ENCODE data around the gene TLR6.
A peak's percentile ranks its signal among the peaks of the same experiment; 100 is the strongest.

TLR6 gene

GRCh38 chr4:38867478-38868058, 11.0 kb upstream of the TLR6 start, which contains the start of gene FAM114A1:
FAM114A1 (plus strand) TSS chr4:38867806; CDS start chr4:38878079, 10,273 bp downstream.
- DNase-seq = no peak

- DNase-seq = no peak
Measured at GRCh38 chr4:38866973-38867477, 10.4 kb upstream of the TLR6 start.

GRCh38 chr4:38865445-38865844, 8.8 kb upstream of the TLR6 start:
- DNase-seq = no peak

GRCh38 chr4:38861791-38862190, 5.2 kb upstream of the TLR6 start:
- no peak for DNase-seq

GRCh38 chr4:38860788-38861424, 4.3 kb upstream of the TLR6 start:
- peak; percentile 34 for DNase-seq

GRCh38 chr4:38859501-38859900, 2.9 kb upstream of the TLR6 start:
- DNase-seq = no peak

- DNase-seq = no peak
Measured at GRCh38 chr4:38858097-38858420, 1.4 kb upstream of the TLR6 start.

- DNase-seq = no peak
Measured at GRCh38 chr4:38857354-38858096, 908 bp upstream of the TLR6 start.

GRCh38 chr4:38856046-38856445, 571 bp downstream of the TLR6 start:
- no peak for DNase-seq

GRCh38 chr4:38855466-38855865, 1.2 kb downstream of the TLR6 start:
- DNase-seq = no peak

GRCh38 chr4:38846015-38846414, 10.6 kb downstream of the TLR6 start:
- no peak for DNase-seq

- no peak for DNase-seq
Measured at GRCh38 chr4:38842994-38843393, 13.6 kb downstream of the TLR6 start.

GRCh38 chr4:38837849-38838248, 18.8 kb downstream of the TLR6 start:
- DNase-seq = no peak

GRCh38 chr4:38837334-38837733, 19.3 kb downstream of the TLR6 start:
- no peak for DNase-seq

- no peak for DNase-seq
Measured at GRCh38 chr4:38834570-38834969, 22.0 kb downstream of the TLR6 start.

- no peak for DNase-seq
Measured at GRCh38 chr4:38832624-38833528, 23.7 kb downstream of the TLR6 start.

- DNase-seq = no peak
Measured at GRCh38 chr4:38832206-38832605, 24.4 kb downstream of the TLR6 start.

GRCh38 chr4:38831653-38832052, 25.0 kb downstream of the TLR6 start:
- DNase-seq = no peak

GRCh38 chr4:38829237-38829636, 27.4 kb downstream of the TLR6 start:
- no peak for DNase-seq

- no peak for DNase-seq
Measured at GRCh38 chr4:38823766-38824165, 32.9 kb downstream of the TLR6 start.

GRCh38 chr4:38822748-38823303, 33.8 kb downstream of the TLR6 start:
- no peak for DNase-seq

GRCh38 chr4:38821739-38822138, 34.9 kb downstream of the TLR6 start:
- DNase-seq = no peak
